ENCODE measurements around the gene LNX1.
A peak's percentile ranks its signal among the peaks of the same experiment; 100 is the strongest.

Gene LNX1

DNA sequence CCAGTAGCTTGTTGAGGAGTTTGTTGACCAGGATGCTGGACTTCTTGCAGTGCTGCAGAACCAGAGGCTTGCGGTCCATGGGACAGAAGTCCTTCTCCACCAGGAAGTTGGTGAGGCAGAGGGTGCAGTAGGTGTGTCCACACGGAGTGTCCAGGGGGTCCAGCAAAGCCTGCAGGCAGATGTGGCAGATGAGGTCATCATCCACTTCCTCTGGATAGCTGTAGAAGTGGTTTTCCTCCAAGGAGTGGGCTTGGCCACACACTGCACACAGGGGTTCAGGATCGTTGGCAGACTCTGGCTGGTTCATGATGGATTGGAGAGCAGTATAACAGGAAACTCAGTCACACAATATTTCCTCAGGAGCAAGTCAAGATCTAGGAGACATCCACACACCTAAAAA, 17.6 kb downstream of the LNX1 start:
- no peak for DNase-seq (ENCODE audit: low read depth, low spot score)

DNA sequence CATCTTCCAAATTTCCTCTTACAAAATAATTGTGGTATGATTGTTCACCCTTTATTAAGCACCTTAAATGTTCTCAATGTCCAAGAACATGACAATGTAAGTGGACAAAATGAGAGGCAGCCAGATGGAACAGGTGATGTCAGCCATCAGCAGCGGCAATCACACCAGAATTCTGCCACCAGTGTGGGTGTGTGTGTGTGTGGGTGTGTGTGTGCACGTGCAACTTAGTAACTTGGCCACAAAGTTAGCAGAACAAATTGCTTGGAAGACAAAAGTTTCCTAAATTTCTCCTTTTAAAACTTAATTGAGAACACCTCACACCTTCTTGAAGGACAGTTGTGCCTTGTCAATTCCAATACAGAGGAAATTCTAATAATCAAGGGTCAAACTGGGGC, 18.7 kb downstream of the LNX1 start:
- DNase-seq (ENCODE audit: low read depth, low spot score), result no peak

DNA sequence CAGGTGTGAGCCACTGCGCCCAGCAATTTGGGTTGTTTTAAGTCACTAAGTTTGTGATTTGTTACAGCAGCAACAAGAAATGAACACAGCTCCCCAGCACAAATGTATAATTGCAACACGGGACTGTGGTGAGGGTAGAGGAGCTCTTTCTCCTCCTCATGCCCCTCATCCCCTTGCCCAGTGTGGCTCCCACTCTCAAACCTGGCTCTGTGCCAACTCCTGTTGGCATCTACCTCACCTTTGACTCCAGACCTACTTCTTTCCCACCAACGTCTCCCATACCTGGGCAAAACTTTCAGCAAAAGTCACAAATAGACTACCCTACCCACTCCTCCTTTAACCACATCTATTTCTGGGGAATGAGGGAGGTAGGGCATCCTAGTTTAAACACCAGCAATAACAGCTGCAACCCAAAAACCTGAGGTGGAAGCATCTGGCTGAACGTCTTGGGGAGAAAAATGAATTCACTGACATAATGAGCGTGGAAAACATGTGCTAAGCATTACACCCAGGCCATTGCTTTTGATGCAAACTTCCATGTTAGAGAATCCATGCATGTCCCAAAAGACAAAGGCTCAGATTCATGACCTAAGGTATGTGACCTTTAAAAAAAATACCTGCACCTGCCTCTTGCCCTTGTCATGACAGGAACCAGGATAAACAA, 19.2 kb downstream of the LNX1 start:
- no peak for DNase-seq (ENCODE audit: low read depth, low spot score)

DNA sequence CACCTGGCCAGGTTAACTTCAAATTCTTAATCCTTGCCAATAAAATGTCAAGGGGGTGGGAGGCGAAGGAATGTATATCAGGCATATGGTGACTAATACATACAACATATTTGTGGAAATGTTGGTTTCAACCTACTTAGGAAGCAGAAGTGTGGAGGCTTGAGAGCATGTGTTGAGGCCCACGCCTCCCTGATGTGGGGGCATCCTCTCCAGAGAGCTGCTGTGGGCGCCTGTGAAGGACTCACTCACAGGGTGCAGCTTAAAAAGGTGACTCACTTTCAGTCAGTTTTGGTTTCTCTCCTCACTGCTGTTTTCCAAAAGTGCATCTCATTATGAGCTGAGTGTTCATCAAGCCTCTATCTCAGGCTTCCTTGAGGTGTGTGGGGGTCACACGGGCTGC, 27.5 kb downstream of the LNX1 start:
- peak; percentile 77 for DNase-seq (ENCODE audit: low read depth, low spot score)

DNA sequence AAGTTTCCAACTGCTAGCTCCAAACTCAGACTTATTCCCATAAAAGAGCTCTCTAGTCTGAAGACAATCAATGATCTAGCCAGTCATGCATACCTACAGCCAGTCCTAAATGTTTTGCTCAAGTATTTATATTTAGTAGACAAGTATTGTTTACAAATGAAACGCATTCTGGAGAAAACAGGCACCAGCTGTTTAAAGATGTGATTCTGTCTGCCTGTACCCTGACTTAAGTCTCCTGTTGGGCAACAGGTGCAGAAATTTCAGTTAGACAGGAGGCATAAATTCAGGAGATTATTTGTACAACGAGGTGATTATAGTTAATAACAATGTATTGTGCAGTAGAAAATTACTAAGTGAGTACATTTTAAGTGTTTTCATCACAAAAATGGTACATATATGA, 28.9 kb downstream of the LNX1 start:
- DNase-seq (ENCODE audit: low read depth, low spot score), result no peak

DNA sequence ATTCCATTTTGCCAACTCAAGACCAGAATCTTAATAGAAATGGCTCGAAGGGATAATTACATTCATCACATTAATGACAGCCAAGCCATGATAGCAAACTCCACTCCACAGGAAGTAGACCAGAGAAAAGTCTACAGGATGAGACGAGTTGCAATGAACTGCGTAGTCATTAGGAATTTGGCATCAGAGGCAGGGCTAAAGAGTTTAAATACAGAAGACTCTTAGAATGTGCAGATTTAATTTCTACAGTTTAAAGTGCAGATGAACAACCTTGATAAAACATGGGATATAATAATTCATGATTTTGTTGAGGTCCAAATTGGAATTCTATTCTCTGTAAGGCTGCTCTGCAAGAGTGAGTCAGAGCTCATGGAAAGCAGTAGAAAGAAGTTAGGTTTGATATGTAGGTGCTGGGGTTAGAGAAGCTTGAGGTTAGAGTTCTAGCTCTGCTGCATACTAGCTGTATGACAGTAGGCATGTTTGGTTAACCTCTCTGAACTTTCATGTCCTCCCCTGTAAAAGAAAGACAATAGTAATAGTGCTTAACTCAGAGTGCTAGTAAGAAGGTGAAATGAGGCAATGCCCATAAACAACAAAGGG, 32.2 kb downstream of the LNX1 start:
- peak; percentile 32 for DNase-seq (ENCODE audit: low read depth, low spot score)

- DNase-seq (ENCODE audit: low read depth, low spot score), result peak; percentile 73
These were observed 33.1 kb downstream of the LNX1 start for GRCh38 chr4:53558065-53558801.

GRCh38 chr4:53557669-53558064, 33.6 kb downstream of the LNX1 start:
- peak; percentile 23 for DNase-seq (ENCODE audit: low read depth, low spot score)

DNA sequence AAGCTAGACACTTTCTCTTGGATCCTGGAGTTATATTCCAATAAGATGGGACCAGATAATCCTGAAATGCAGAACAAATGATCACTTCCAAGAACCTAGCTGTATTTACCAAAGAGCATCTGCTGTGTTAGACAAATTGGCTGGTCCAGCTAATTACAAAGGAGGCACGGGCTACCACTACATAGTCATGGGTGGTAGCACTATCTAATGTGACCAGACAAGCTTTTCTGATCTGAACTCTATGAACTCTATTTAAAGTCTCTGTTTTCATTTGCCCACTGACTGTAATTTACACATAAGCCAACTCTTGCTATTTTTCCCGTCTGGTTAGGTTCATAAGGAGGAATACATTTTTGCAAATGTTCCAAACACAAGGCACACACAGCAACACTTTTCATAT, 34.6 kb downstream of the LNX1 start:
- DNase-seq (ENCODE audit: low read depth, low spot score), result no peak

- no peak for DNase-seq (ENCODE audit: low read depth, low spot score)
These were observed 37.6 kb downstream of the LNX1 start for GRCh38 chr4:53553486-53554210.

DNA sequence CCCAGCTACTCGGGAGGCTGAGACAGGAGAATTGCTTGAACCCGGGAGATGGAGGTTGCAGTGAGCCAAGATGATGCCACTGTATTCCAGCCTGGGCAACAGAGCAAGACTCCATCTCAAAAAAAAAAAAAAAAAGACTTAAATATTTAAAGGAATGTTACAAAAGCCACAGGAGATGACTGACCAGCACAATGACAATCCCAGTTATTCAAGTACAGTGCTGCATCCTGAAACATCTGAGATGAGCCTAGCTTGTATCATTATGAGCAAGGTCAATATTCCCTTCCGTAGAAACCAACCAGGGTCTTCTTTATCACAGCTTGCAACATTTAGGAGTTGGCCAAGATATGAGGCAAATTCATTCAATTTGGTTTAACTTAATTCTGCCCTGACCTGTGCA, 38.6 kb downstream of the LNX1 start:
- DNase-seq (ENCODE audit: low read depth, low spot score), result no peak

DNA sequence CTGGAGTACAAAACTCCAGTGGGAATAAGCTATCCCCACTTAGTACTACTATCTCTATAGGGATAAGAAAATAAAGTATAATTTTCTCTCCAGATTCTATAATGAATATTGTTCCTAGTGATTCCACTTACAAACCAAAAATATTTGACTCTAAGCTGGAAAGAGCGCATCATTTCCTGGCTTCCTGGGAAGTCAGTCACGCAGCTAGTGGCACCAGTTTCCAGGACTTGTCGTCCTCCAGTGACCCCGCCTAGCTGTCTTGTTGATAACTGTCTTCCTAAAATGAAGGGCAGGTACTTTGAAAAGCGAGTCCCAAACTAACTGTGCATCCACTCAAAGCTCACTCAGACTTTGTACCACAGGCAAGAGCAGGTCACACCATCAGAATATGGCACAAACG, 39.3 kb downstream of the LNX1 start:
- no peak for DNase-seq (ENCODE audit: low read depth, low spot score)

- DNase-seq (ENCODE audit: low read depth, low spot score), result no peak
These were observed 39.9 kb downstream of the LNX1 start for GRCh38 chr4:53551281-53551864.

GRCh38 chr4:53548662-53549061, 42.6 kb downstream of the LNX1 start:
- DNase-seq (ENCODE audit: low read depth, low spot score), result no peak

- DNase-seq (ENCODE audit: low read depth, low spot score), result no peak
These were observed 43.3 kb downstream of the LNX1 start for GRCh38 chr4:53547983-53548382.

- no peak for DNase-seq (ENCODE audit: low read depth, low spot score)
These were observed 45.2 kb downstream of the LNX1 start for GRCh38 chr4:53545942-53546581.

GRCh38 chr4:53545273-53545672, 46.0 kb downstream of the LNX1 start:
- DNase-seq (ENCODE audit: low read depth, low spot score), result peak; percentile 16

DNA sequence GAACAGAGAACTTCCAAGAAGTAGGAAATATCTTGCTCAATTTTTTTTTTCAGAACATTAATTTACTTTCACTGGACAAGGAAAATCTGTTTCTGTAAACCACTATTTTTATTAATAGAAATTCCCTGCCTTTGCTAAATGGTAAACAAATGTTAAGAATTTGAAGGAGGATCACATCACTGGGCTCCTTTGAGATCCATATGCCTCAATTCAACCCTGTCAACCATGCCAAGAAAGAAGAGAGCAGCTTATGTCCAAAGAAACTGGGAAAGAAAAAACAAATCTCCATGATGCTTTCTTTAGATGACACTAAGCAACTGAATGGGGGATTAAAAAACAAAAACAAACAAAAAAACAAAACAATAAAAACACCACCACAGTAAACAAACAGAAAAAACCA, 47.7 kb downstream of the LNX1 start:
- no peak for DNase-seq (ENCODE audit: low read depth, low spot score)

DNA sequence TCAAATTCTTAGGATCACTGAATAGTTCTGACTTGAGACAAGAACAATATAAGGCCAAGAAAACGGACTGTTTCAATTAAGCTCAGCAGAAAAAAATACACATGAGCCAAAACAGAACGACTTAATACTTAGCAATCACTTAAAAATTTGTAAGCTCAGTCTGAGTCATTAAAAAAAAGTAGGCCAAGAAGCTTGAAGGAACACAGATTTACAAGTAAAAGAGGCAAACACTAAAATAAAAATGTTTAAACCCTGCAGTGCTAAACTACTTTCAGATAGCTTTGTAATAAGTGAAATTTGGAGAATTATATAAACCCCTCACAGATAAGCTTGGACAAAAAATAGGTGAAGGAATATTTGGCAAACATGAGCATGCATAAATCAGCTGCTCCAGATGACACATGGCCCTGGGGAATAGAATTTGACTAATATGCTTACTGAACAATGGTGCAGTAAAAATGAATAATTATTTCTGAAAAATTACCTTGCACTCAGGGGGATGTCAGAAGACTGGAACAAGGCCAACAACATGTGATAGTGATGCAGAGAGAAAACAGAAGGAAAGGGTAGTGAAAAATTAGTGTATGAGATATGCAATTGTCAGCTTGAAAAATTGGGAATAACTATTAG, 49.6 kb downstream of the LNX1 start:
- DNase-seq (ENCODE audit: low read depth, low spot score), result peak; percentile 71

GRCh38 chr4:53538756-53539155, 52.5 kb downstream of the LNX1 start:
- DNase-seq (ENCODE audit: low read depth, low spot score), result no peak

GRCh38 chr4:53537606-53538005, 53.7 kb downstream of the LNX1 start:
- no peak for DNase-seq (ENCODE audit: low read depth, low spot score)
